HG02763 (cell line): ENCODE results near the gene TEX29.

Experiments used
- ATAC-seq: cut with Tn5 transposase; IDR thresholded peaks from one replicate; pipeline ENCODE4 v1.9.1; 2021; ENCODE audit warnings: mild to moderate bottlenecking, moderate library complexity; ENCODE audit not compliant: unreplicated experiment

Gene TEX29

GRCh38 chr13:111319521-111319920 lies 921 bp upstream of the TEX29 start:
- ATAC-seq: no peak

GRCh38 chr13:111322001-111322915 lies 1.8 kb downstream of the TEX29 start:
- ATAC-seq: no peak

- ATAC-seq: no peak
Measured at GRCh38 chr13:111322916-111323331, 2.5 kb downstream of the TEX29 start.

- ATAC-seq: no peak
Measured at GRCh38 chr13:111323549-111323948, 3.1 kb downstream of the TEX29 start.

GRCh38 chr13:111323950-111324651 lies 3.7 kb downstream of the TEX29 start:
- ATAC-seq: no peak

GRCh38 chr13:111324736-111325135 lies 4.3 kb downstream of the TEX29 start:
- ATAC-seq: no peak

- ATAC-seq: no peak
Measured at GRCh38 chr13:111325146-111325890, 4.9 kb downstream of the TEX29 start.

- no peak for ATAC-seq
Measured at GRCh38 chr13:111325941-111326620, 5.6 kb downstream of the TEX29 start.

- no peak for ATAC-seq
Measured at GRCh38 chr13:111326621-111326965, 6.2 kb downstream of the TEX29 start.

GRCh38 chr13:111326981-111327642 lies 6.7 kb downstream of the TEX29 start:
- no peak for ATAC-seq

- ATAC-seq: no peak
Measured at GRCh38 chr13:111327730-111328573, 7.5 kb downstream of the TEX29 start.

GRCh38 chr13:111328574-111329410 lies 8.3 kb downstream of the TEX29 start:
- ATAC-seq: no peak

- no peak for ATAC-seq
Measured at GRCh38 chr13:111329641-111330040, 9.2 kb downstream of the TEX29 start.

- no peak for ATAC-seq
Measured at GRCh38 chr13:111330066-111330610, 9.7 kb downstream of the TEX29 start.

- no peak for ATAC-seq
Measured at GRCh38 chr13:111335298-111335697, 14.9 kb downstream of the TEX29 start.

GRCh38 chr13:111336666-111337065 lies 16.2 kb downstream of the TEX29 start:
- ATAC-seq: no peak

GRCh38 chr13:111337206-111337605 lies 16.8 kb downstream of the TEX29 start:
- ATAC-seq: no peak

GRCh38 chr13:111337741-111338140 lies 17.3 kb downstream of the TEX29 start:
- no peak for ATAC-seq
